LNCaP clone FGC (cell line): Measurements from ENCODE around the gene KICS2.
A peak's percentile ranks its signal among the peaks of the same experiment; 100 is the strongest.

Experiments used
- DNase-seq: peaks from one replicate; pipeline ENCODE4 v3.0.0-alpha.2; 2011; ENCODE audit warnings: low read depth
- H3K4me3 ChIP-seq: 2 replicates; pipeline ENCODE4 v1.5.1; 2011; ENCODE audit warnings: mild to moderate bottlenecking, low read depth, low read length, control low read depth
- CTCF ChIP-seq: IDR thresholded peaks from 2 replicates; pipeline ENCODE4 v1.5.1; 2012; ENCODE audit warnings: mild to moderate bottlenecking; ENCODE audit not compliant: control insufficient read depth, insufficient read depth; ENCODE audit errors: extremely low read depth

The KICS2 gene

GRCh38 chr12:64256166-64256800 lies 34.2 kb upstream of the KICS2 start:
- no peak overlapping the region for H3K4me3 ChIP-seq
- peak; percentile 55 for TF ChIP-seq CTCF
- DNase-seq, result peak; percentile 30

- no peak overlapping the region for H3K4me3 ChIP-seq
- TF ChIP-seq CTCF, result no peak
- no peak for DNase-seq
Measured at GRCh38 chr12:64255249-64255648, 33.2 kb upstream of the KICS2 start.

- TF ChIP-seq CTCF, result no peak
- DNase-seq, result no peak
- H3K4me3 ChIP-seq, result no peak overlapping the region
Measured at GRCh38 chr12:64253356-64253755, 31.3 kb upstream of the KICS2 start.

GRCh38 chr12:64252681-64253080 lies 30.6 kb upstream of the KICS2 start:
- no peak for TF ChIP-seq CTCF
- DNase-seq, result no peak
- H3K4me3 ChIP-seq, result no peak overlapping the region

- no peak overlapping the region for H3K4me3 ChIP-seq
- no peak for DNase-seq
- no peak for TF ChIP-seq CTCF
Measured at GRCh38 chr12:64243809-64244208, 21.7 kb upstream of the KICS2 start.

GRCh38 chr12:64240781-64241180 lies 18.7 kb upstream of the KICS2 start:
- no peak for TF ChIP-seq CTCF
- no peak overlapping the region for H3K4me3 ChIP-seq
- DNase-seq, result no peak

GRCh38 chr12:64237382-64237781 lies 15.3 kb upstream of the KICS2 start:
- no peak for TF ChIP-seq CTCF
- H3K4me3 ChIP-seq, result no peak overlapping the region
- DNase-seq, result peak; percentile 35
